Measurements from ENCODE around the gene MATN4.

Gene MATN4

GRCh38 chr20:45315672-45316071, 7.6 kb upstream of the MATN4 start:
- no peak overlapping the region for H2AFZ ChIP-seq (ENCODE audit: low read length)
- no peaks in the 10 kb centered on the region for H4K20me1 ChIP-seq (ENCODE audit: insufficient read depth, low read length)
- DNase-seq = no peak
- H3F3A ChIP-seq (ENCODE audit: insufficient read depth, low read length) = 0 out of 2 replicates have a peak, but pooled peaks cover 1% of the 10 kb centered on the region
- H3K9ac ChIP-seq (ENCODE audit: low read length) = no peak overlapping the region
- no peaks in the 10 kb centered on the region for H3K36me3 ChIP-seq (replicated peaks; ENCODE audit: insufficient read depth, low read length)
- no peak overlapping the region for H3K27ac ChIP-seq (ENCODE audit: low read length)
- no peaks in the 10 kb centered on the region for H3K9me2 ChIP-seq (replicated peaks; ENCODE audit: insufficient read depth, low read length)
- H3K4me3 ChIP-seq (ENCODE audit: low read length) = no peak overlapping the region
- no peak for TF ChIP-seq EZH2 (optimal IDR thresholded peaks at IDR 0.05; ENCODE audit: low read depth, low read length)
- no peak for TF ChIP-seq CTCF (IDR thresholded peaks at IDR 0.05; ENCODE audit: low read length)
- TF ChIP-seq EZH2phosphoT487 (IDR thresholded peaks at IDR 0.05; ENCODE audit: low read length) = no peak
- peaks cover 6% of the 10 kb centered on the region for H3K4me1 ChIP-seq (ENCODE audit: low read length)
- H3K9me3 ChIP-seq (replicated peaks; ENCODE audit: insufficient read depth, low read length) = no peaks in the 10 kb centered on the region
- H3K27me3 ChIP-seq (replicated peaks; ENCODE audit: insufficient read depth, low read length) = no peaks in the 10 kb centered on the region; the same call in 1 of the 2 replicates
- no peak overlapping the region for H3K4me2 ChIP-seq (ENCODE audit: low read depth, low read length)
- no peaks in the 10 kb centered on the region for H3K79me2 ChIP-seq (ENCODE audit: low read length)

- H3K27me3 ChIP-seq (replicated peaks; ENCODE audit: insufficient read depth, low read length) = no peaks in the 10 kb centered on the region; the same call in 1 of the 2 replicates
- no peak for TF ChIP-seq EZH2phosphoT487 (IDR thresholded peaks at IDR 0.05; ENCODE audit: low read length)
- no peak for TF ChIP-seq EZH2 (optimal IDR thresholded peaks at IDR 0.05; ENCODE audit: low read depth, low read length)
- TF ChIP-seq CTCF (IDR thresholded peaks at IDR 0.05; ENCODE audit: low read length) = no peak
These were observed 5.8 kb upstream of the MATN4 start for GRCh38 chr20:45313943-45314342.

GRCh38 chr20:45313065-45313695, 5.1 kb upstream of the MATN4 start:
- no peak overlapping the region for H3K9ac ChIP-seq (ENCODE audit: low read length)
- H4K20me1 ChIP-seq (ENCODE audit: insufficient read depth, low read length) = no peaks in the 10 kb centered on the region
- H3K27me3 ChIP-seq (replicated peaks; ENCODE audit: insufficient read depth, low read length) = no peaks in the 10 kb centered on the region; the same call in 1 of the 2 replicates
- H3K9me3 ChIP-seq (replicated peaks; ENCODE audit: insufficient read depth, low read length) = no peaks in the 10 kb centered on the region
- no peak overlapping the region for H3K27ac ChIP-seq (ENCODE audit: low read length)
- H3K4me1 ChIP-seq (ENCODE audit: low read length) = 0 out of 2 replicates have a peak, but pooled peaks cover under 1% of the 10 kb centered on the region
- TF ChIP-seq EZH2phosphoT487 (IDR thresholded peaks at IDR 0.05; ENCODE audit: low read length) (no peak), EZH2 (optimal IDR thresholded peaks at IDR 0.05; ENCODE audit: low read depth, low read length) (no peak), CTCF (IDR thresholded peaks at IDR 0.05; ENCODE audit: low read length) (no peak)
- H3K4me2 ChIP-seq (ENCODE audit: low read depth, low read length) = no peak overlapping the region
- H3F3A ChIP-seq (ENCODE audit: insufficient read depth, low read length) = no peaks in the 10 kb centered on the region
- no peak overlapping the region for H2AFZ ChIP-seq (ENCODE audit: low read length)
- H3K9me2 ChIP-seq (replicated peaks; ENCODE audit: insufficient read depth, low read length) = no peaks in the 10 kb centered on the region
- no peaks in the 10 kb centered on the region for H3K79me2 ChIP-seq (ENCODE audit: low read length)
- no peaks in the 10 kb centered on the region for H3K36me3 ChIP-seq (replicated peaks; ENCODE audit: insufficient read depth, low read length)
- H3K4me3 ChIP-seq (ENCODE audit: low read length) = no peak overlapping the region
- DNase-seq = no peak

More at GRCh38 chr20:45313943-45314342, 5.8 kb upstream of the MATN4 start:
- Histone ChIP-seq H3K36me3 (replicated peaks; ENCODE audit: insufficient read depth, low read length) (no peaks in the 10 kb centered on the region), H3K4me2 (ENCODE audit: low read depth, low read length) (no peak overlapping the region), H3F3A (ENCODE audit: insufficient read depth, low read length) (no peaks in the 10 kb centered on the region), H3K9ac (ENCODE audit: low read length) (no peak overlapping the region), H3K9me3 (replicated peaks; ENCODE audit: insufficient read depth, low read length) (no peaks in the 10 kb centered on the region), H3K4me1 (ENCODE audit: low read length) (peaks cover 4% of the 10 kb centered on the region; the same call in 1 of the 2 replicates), H3K79me2 (ENCODE audit: low read length) (no peaks in the 10 kb centered on the region), H2AFZ (ENCODE audit: low read length) (no peak overlapping the region), H3K4me3 (ENCODE audit: low read length) (no peak overlapping the region), H4K20me1 (ENCODE audit: insufficient read depth, low read length) (no peaks in the 10 kb centered on the region), H3K9me2 (replicated peaks; ENCODE audit: insufficient read depth, low read length) (no peaks in the 10 kb centered on the region), H3K27ac (ENCODE audit: low read length) (no peak overlapping the region)
- DNase-seq = no peak

All from MM.1S (cell line).